Activated T-cell treated with anti-CD3 and anti-CD28 coated beads, Interleukin-2, amount 50 U/mL, for 1 hour (primary cell): ENCODE measurements around the gene RNF224.

Experiments used
- DNase-seq: peaks from one replicate; pipeline ENCODE4 v3.0.0-alpha.2; 2020

Gene RNF224

GRCh38 chr9:137275588-137276472 lies 48.5 kb downstream of the RNF224 start:
- no peak for DNase-seq

- DNase-seq: no peak
Measured at GRCh38 chr9:137276473-137277328, 49.4 kb downstream of the RNF224 start.

GRCh38 chr9:137277329-137278041 lies 50.2 kb downstream of the RNF224 start, which contains the start of gene TOR4A:
TSS of gene TOR4A (plus strand) at chr9:137277726. CDS start at chr9:137278690, 964 bp downstream.
- no peak for DNase-seq

- DNase-seq: no peak
Measured at GRCh38 chr9:137278061-137278701, 50.9 kb downstream of the RNF224 start.
